ENCODE data around the gene PABPC1L.
"Not testable (repeated sequence)": the region's sequence is repeated elsewhere in the genome, so short reads cannot be mapped to it uniquely, and the experiment has no call there.

The PABPC1L gene

GRCh38 chr20:44909872-44910689, at the start of gene PABPC1L:
PABPC1L (plus strand) TSS chr20:44910060; CDS start chr20:44910144, 84 bp downstream.
- peak; percentile 54 to 81 (median 77) for DNase-seq (ENCODE audit: low read depth in 3 of 3)

GRCh38 chr20:44861531-44862006, 48.3 kb upstream of the PABPC1L start:
- DNase-seq (ENCODE audit: low read depth in 3 of 3): no peak

DNA sequence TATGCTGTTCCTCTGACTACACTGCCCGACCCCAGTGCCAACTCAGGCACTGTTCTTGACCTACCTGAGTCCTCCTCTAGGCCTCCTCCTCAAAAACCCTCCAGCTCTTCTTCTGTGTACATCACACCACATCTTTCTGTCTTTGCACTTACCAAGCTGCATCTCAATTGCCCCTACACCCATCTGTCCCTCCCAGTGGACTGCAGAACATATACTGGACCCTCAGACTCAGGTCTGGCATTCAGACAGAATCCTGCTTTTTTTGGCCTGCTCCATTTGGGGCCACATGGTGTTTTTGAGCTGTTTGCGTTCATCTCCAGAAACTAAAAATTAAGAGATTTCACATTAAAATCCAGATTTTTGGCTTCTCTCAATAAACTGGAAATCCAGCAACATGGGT, 47.6 kb upstream of the PABPC1L start:
- no peak for DNase-seq (ENCODE audit: low read depth in 3 of 3)

DNA sequence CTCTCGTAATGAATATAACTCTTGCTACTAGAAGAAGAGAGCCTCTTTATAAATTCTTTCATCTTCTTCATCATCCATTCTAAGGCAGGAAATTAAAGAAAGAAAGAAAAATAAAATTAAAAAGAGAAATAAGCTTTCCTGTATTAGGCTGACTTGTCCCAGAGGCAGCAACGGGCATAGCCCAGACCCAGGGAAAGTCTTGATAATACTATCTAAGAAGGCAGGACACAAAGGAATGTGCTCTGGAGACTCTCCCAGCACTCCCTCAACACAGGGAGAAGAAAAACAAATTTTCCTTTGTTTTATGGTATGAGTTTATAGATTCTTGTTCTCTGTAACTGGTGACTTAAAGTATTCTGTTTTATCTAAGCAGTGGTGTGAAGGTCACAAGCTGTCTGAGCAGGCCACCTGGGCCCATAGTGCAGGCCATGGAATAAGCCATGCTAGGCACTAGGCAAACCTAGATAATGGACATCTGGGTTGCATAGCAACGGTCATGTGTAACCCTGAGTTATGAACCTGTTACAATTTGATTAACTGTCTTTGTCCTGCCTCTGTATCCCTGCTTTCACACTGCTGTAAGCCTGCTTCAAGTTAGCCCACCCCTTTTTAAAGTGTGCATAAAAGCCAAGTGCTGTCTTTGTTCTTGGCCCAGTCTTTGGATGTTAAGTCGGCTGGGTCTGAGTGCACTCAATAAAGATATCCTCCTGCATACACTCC, 46.3 kb upstream of the PABPC1L start:
- DNase-seq (ENCODE audit: low read depth in 3 of 3): not testable (repeated sequence)

- not testable (repeated sequence) for DNase-seq (ENCODE audit: low read depth in 3 of 3)
Observed at GRCh38 chr20:44864493-44864892, 45.4 kb upstream of the PABPC1L start.

DNA sequence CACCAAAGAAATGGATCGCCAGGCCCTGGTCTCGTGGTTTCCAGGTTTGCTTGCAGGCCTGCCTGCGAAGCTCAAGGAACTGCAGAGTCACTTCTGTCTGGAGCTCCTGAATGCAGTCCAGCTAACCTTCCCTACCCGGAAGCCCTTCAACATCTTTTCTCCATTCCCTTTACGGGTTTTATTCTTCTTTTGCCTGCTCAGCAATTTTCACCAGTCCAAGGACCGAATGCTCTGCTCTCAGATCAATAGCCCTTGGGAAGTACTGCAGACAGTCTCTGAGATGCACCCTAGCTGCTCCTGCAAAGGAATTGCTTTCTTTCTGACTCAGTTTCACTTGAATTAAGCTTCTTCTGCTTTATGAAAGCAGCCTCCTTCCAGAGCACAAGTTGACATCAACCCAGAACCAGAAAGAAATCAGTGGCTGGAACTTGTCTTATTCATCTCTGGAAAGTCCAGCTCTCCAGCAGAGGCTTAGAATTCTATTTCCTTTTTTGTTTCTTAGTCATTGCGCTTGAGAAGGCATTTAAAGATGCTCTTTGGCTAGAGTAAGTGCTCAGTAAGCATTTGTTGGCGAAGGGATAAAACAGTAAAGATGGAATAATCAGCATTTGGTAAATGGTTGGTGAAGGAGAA, 43.0 kb upstream of the PABPC1L start:
- DNase-seq (ENCODE audit: low read depth in 3 of 3): no peak

DNA sequence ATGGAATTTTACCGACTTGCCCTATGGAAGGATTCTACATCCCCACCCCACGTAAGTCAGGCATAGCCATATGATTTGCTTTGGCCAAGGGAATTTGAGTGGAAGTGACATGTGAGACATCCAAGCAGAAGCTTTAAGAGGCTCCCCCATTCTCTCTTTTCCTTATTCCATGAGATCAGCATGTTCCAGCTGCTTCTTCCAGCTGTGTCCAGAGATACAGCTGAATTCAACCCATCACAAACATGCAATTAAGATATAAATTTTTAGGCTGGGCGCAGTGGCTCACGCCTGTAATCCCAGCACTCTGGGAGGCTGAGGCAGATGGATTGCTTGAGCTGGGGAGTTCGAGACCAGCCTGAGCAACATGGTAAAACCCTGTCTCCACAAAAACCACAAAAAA, 40.4 kb upstream of the PABPC1L start:
- DNase-seq (ENCODE audit: low read depth in 3 of 3): no peak

DNA sequence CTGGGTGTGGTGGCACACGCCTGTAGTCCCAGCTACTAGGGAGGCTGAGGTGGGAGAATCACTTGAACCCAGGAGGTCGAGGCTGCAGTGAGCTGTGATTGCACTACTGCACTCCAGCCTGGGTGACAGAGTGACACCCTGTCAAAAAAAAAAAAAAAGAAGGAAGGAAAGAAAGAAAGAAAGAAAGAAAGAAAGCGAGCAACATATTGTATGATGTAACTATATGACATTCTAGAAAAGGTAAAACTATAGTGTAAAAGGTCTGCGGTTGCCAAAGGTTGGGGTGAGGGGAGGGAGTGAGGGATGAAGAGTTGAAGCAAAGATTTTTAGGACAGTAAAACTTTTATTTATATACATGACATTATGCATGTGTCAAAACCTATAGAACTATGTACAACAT, 27.5 kb upstream of the PABPC1L start:
- not testable (repeated sequence) for DNase-seq (ENCODE audit: low read depth in 3 of 3)

DNA sequence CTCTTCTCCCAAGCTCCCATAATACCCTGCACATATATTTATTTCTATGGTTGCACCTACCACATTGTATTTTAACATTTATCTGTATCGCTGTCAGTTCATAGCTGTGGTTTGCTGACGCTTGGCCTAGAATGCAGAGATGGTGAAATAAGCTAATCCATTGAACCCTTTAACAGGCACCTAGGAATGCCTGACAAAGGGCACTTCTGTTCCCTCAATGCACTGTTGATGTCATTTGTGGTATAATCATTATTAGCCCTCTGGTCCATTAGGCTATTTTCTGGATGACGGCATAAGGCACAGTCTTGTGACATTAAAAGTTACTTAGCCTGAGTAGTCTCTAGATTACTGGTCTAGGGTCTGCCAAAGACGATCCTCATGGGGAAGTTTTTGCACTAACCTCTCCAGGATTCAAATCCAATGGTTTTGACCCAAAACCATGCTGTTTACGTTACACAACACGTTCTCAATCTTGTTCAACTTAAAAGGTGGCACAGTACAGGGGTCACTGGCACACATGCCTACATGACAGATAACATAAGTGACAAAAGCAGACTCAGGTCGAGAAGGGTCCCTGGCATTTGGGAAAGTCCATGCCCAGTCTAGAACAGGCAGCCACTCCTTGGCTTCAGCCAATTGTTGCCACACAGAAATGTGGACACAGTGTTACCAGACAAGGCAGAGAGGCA, 26.5 kb upstream of the PABPC1L start:
- no peak for DNase-seq (ENCODE audit: low read depth in 3 of 3)

DNA sequence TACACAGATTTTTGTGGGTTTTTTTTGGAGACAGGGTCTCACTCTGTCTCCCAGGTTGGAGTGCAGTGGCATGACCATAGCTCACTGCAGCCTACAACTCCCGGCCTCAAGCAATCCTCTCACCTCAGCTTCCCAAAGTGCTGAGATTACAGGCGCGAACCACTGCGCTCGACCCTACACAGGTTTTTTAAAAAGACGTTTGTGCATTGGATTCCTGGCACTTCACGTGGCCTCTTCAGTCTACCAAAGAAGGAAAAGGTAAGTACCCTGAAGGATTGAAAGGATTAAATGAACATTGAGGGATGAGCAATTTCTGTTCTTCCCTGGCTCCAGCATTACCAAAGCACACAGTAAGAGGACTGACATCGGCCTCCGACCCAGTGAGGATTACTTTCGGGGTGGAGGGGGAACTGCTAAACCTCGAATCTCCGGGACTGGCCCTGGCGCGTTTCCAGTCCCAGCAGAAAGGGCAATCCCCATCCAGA, 24.9 kb upstream of the PABPC1L start:
- DNase-seq (ENCODE audit: low read depth in 3 of 3): no peak

GRCh38 chr20:44885392-44886265, 24.2 kb upstream of the PABPC1L start, which contains the start of gene YWHAB:
YWHAB (plus strand) TSS chr20:44885705; CDS start chr20:44901534, 15,829 bp downstream.
- peak; percentile 96 to 99 (median 97) for DNase-seq (ENCODE audit: low read depth in 3 of 3)

DNA sequence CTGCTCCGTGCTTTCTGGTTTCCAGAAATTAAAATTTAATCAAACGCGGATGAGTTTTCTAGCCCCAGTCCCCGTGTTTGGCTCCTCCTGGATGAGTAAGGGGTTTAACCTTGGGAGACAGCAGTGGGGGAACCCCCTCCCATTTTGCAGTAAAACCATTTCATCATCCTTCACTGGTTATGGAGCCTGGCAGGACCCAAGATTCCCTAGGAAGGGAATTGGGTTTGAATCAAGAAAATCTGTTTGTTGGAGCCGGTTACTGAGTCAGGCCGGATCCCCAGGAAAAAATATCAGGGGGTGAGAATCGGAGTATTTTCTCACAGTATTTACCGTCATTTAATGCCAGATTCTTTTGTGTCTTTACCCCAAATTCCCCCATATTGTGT, 23.6 kb upstream of the PABPC1L start:
- DNase-seq (ENCODE audit: low read depth in 3 of 3): no peak

- DNase-seq (ENCODE audit: low read depth in 3 of 3): no peak
Observed at GRCh38 chr20:44886828-44887227, 23.0 kb upstream of the PABPC1L start.

- no peak for DNase-seq (ENCODE audit: low read depth in 3 of 3)
Observed at GRCh38 chr20:44887466-44887865, 22.4 kb upstream of the PABPC1L start.

- DNase-seq (ENCODE audit: low read depth in 3 of 3): no peak
Observed at GRCh38 chr20:44888226-44889103, 21.4 kb upstream of the PABPC1L start.

- DNase-seq (ENCODE audit: low read depth in 3 of 3): no peak
Observed at GRCh38 chr20:44891826-44892225, 18.0 kb upstream of the PABPC1L start.

GRCh38 chr20:44894959-44895358, 14.9 kb upstream of the PABPC1L start:
- DNase-seq (ENCODE audit: low read depth in 3 of 3): no peak

- no peak for DNase-seq (ENCODE audit: low read depth in 3 of 3)
Observed at GRCh38 chr20:44896583-44896982, 13.3 kb upstream of the PABPC1L start.

DNA sequence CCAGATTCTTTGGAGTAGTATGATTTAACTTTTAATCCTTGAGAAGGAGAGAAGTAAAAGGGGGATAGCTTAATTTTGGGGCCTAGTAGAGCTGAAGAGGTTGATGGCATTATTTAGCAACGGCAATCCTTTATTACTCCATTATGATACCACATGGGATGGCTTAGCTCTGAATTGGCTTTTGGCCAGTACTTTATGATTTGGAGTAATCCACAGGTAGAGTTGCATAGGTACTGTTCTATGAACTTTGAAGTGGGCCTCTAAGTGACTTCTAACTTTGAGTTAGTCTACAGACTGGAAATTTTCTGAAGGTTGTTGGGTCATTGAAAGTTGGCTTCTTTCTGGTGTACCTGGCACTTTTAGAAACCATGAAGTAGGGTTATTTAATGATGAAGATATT, 12.7 kb upstream of the PABPC1L start:
- no peak for DNase-seq (ENCODE audit: low read depth in 3 of 3)

Measured in stimulated activated CD4-positive, alpha-beta T cell treated with anti-CD3 and anti-CD28 coated beads, TNF-alpha, amount 100 ng/mL, for 24 hours (primary cell).